Measurements from ENCODE around the gene EPB41L5.

DNA sequence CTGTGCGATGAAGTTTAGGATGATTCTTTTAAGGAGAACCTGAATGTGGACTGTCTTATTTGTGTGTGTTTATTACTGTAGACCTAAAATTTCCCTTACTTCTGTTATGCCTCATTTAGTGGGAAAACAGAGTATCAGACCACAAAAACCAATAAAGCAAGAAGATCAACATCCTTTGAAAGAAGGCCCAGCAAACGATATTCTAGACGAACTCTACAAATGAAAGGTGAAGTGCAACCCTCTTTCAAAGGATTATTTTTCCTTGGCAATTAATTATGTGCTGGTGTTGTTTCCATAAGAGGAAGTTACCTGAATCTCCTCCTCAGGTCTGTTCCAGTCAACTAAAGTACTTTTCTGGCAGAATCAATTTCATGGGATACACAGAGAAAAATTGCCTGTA is 78.6 kb downstream of the EPB41L5 start:
- TF ChIP-seq, protein P1, sequence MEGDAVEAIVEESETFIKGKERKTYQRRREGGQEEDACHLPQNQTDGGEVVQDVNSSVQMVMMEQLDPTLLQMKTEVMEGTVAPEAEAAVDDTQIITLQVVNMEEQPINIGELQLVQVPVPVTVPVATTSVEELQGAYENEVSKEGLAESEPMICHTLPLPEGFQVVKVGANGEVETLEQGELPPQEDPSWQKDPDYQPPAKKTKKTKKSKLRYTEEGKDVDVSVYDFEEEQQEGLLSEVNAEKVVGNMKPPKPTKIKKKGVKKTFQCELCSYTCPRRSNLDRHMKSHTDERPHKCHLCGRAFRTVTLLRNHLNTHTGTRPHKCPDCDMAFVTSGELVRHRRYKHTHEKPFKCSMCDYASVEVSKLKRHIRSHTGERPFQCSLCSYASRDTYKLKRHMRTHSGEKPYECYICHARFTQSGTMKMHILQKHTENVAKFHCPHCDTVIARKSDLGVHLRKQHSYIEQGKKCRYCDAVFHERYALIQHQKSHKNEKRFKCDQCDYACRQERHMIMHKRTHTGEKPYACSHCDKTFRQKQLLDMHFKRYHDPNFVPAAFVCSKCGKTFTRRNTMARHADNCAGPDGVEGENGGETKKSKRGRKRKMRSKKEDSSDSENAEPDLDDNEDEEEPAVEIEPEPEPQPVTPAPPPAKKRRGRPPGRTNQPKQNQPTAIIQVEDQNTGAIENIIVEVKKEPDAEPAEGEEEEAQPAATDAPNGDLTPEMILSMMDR (IDR thresholded peaks at IDR 0.05), result no peak
- TF ChIP-seq POLR2A (IDR thresholded peaks at IDR 0.05), result no peak

All from adrenal gland (tissue), 5 donors.